Esophagus (tissue), 2 donors: ENCODE data around the gene PTPN5. TPM values are rescaled to one million over a fixed set of nuclear protein-coding genes. Genes with fewer than 3 reads are reported as not detected.
A peak's percentile ranks its signal among the peaks of the same experiment; 100 is the strongest.

Source experiments
- H3K27ac ChIP-seq, 2 donors: one replicate each; pipeline ENCODE4 v1.5.1; 2013; ENCODE audit warnings: low read depth in 2 of 2, mild to moderate bottlenecking in 2 of 2, inconsistent platforms in 1 of 2, low read length in 1 of 2, moderate library complexity in 1 of 2
- H3K27me3 ChIP-seq, 2 donors: one replicate each; pipeline ENCODE4 v1.6.1; 2013; ENCODE audit warnings: low read length in 2 of 2, control low read depth in 1 of 2, mild to moderate bottlenecking in 1 of 2; ENCODE audit not compliant: insufficient read depth in 2 of 2, control insufficient read depth in 1 of 2
- H3K36me3 ChIP-seq, 2 donors: one replicate each; pipeline ENCODE4 v1.6.1; 2013; ENCODE audit warnings: low read length in 1 of 2; ENCODE audit not compliant: control insufficient read depth in 2 of 2, insufficient read depth in 2 of 2
- H3K4me1 ChIP-seq, 2 donors: one replicate each; pipeline ENCODE4 v1.6.1; 2013; ENCODE audit warnings: low read length in 1 of 2; ENCODE audit not compliant: control insufficient read depth in 2 of 2, insufficient read depth in 2 of 2
- H3K4me3 ChIP-seq, 2 donors: one replicate each; pipeline ENCODE4 v1.5.1; 2013; ENCODE audit warnings: low read length in 2 of 2, mild to moderate bottlenecking in 2 of 2, low read depth in 1 of 2, moderate library complexity in 1 of 2
- H3K9me3 ChIP-seq, 2 donors: one replicate each; pipeline ENCODE4 v1.6.1; 2013; ENCODE audit warnings: mild to moderate bottlenecking in 2 of 2, low read depth in 1 of 2, low read length in 1 of 2, moderate library complexity in 1 of 2; ENCODE audit not compliant: control insufficient read depth in 2 of 2, insufficient read depth in 1 of 2
- WGBS, 2 donors: extraction: QIAGEN DNeasy Blood & Tissue Kit; methylation state at CpG; one replicate each; pipeline ENCODE4 v1.1.7; 2013; 5-methylcytosine and 5-hydroxymethylcytosine counted together
- polyA plus RNA-seq, 2 donors: library from polyadenylated mRNA; stranded (reverse); fragments of 200-250 nt; gene quantifications; one replicate each; pipeline ENCODE4 v1.2.3, GENCODE V29; 2013
- donor health status: healthy with polysubstance abuse.
- donor health status: Bipolar disorder and iron deficiency.

The PTPN5 gene
- polyA plus RNA-seq, 2 donors, result 0.21 to 0.47 TPM

- Histone ChIP-seq H3K4me1 (peaks cover 4% of the 10 kb centered on the region in 2 donors), H3K27ac (peak overlapping the region in 1 of 2 donors; percentile 45)
- WGBS, 2 donors, result 2% methylated on average over 36 of the region's 36 CpGs
Measured at GRCh38 chr11:18721561-18722292, 69.9 kb downstream of the PTPN5 start.

GRCh38 chr11:18720808-18721560 is 70.6 kb downstream of the PTPN5 start:
- 4% methylated on average over 41 of the region's 41 CpGs for WGBS, 2 donors
- Histone ChIP-seq H3K36me3 (no peaks in the 10 kb centered on the region), H3K27ac (peak overlapping the region in 1 of 2 donors; percentile 16), H3K4me3 (peak overlapping the region; percentile 45 to 56), H3K9me3 (no peaks in the 10 kb centered on the region), H3K4me1 (peaks cover 4% of the 10 kb centered on the region in 2 donors), H3K27me3 (no peaks in the 10 kb centered on the region)

More at GRCh38 chr11:18721561-18722292, 69.9 kb downstream of the PTPN5 start:
- peak overlapping the region; percentile 45 to 56 for H3K4me3 ChIP-seq
- H3K36me3 ChIP-seq, result no peaks in the 10 kb centered on the region
- H3K9me3 ChIP-seq, result no peaks in the 10 kb centered on the region
- no peaks in the 10 kb centered on the region for H3K27me3 ChIP-seq

- no peaks in the 10 kb centered on the region for H3K27me3 ChIP-seq
- H3K4me3 ChIP-seq, result no peak overlapping the region
- no peaks in the 10 kb centered on the region for H3K9me3 ChIP-seq
- no peak overlapping the region for H3K27ac ChIP-seq
- whole genome bisulfite sequencing, 2 donors, result 75 to 82% methylated on average over 5 of the region's 5 CpGs
- H3K4me1 ChIP-seq, result peaks cover 4% of the 10 kb centered on the region in 2 donors
- no peaks in the 10 kb centered on the region for H3K36me3 ChIP-seq
Measured at GRCh38 chr11:18720091-18720807, 71.3 kb downstream of the PTPN5 start.

- Histone ChIP-seq H3K4me1 (no peaks in the 10 kb centered on the region), H3K36me3 (no peaks in the 10 kb centered on the region), H3K9me3 (peaks cover 0 to 3% of the 10 kb centered on the region in 2 donors), H3K27ac (no peak overlapping the region), H3K4me3 (no peak overlapping the region), H3K27me3 (no peaks in the 10 kb centered on the region)
- 75 to 85% methylated on average over 7 of the region's 7 CpGs for WGBS, 2 donors
Measured at GRCh38 chr11:18715476-18715875, 76.1 kb downstream of the PTPN5 start.

- WGBS, 2 donors, result 80 to 84% methylated on average over 10 of the region's 10 CpGs
- H3K27ac ChIP-seq, result no peak overlapping the region
- no peaks in the 10 kb centered on the region for H3K27me3 ChIP-seq
- no peaks in the 10 kb centered on the region for H3K36me3 ChIP-seq
- H3K9me3 ChIP-seq, result peaks cover 0 to 3% of the 10 kb centered on the region in 2 donors
- H3K4me1 ChIP-seq, result no peaks in the 10 kb centered on the region
- H3K4me3 ChIP-seq, result no peak overlapping the region
Measured at GRCh38 chr11:18714443-18714780, 77.2 kb downstream of the PTPN5 start.

- Histone ChIP-seq H3K27ac (no peak overlapping the region), H3K4me3 (no peak overlapping the region), H3K27me3 (no peaks in the 10 kb centered on the region), H3K9me3 (peaks cover 0 to 3% of the 10 kb centered on the region in 2 donors), H3K36me3 (no peaks in the 10 kb centered on the region), H3K4me1 (no peaks in the 10 kb centered on the region)
- 92 to 93% methylated on average over 26 of the region's 26 CpGs for WGBS, 2 donors
Measured at GRCh38 chr11:18713646-18714442, 77.8 kb downstream of the PTPN5 start.

GRCh38 chr11:18710545-18710944 is 81.1 kb downstream of the PTPN5 start:
- peaks cover 3 to 5% of the 10 kb centered on the region in 2 donors for H3K4me1 ChIP-seq
- 76 to 81% methylated on average over 5 of the region's 5 CpGs for WGBS, 2 donors
- H3K9me3 ChIP-seq, result peaks cover 0 to 3% of the 10 kb centered on the region in 2 donors
- no peaks in the 10 kb centered on the region for H3K27me3 ChIP-seq
- H3K36me3 ChIP-seq, result no peaks in the 10 kb centered on the region
- no peak overlapping the region for H3K4me3 ChIP-seq
- no peak overlapping the region for H3K27ac ChIP-seq

- no peak overlapping the region for H3K27ac ChIP-seq
- peaks cover 0 to 3% of the 10 kb centered on the region in 2 donors for H3K9me3 ChIP-seq
- peaks cover 3 to 7% of the 10 kb centered on the region in 2 donors for H3K4me1 ChIP-seq
- WGBS, 2 donors, result 93 to 97% methylated on average over 4 of the region's 4 CpGs
- no peak overlapping the region for H3K4me3 ChIP-seq
- H3K27me3 ChIP-seq, result no peaks in the 10 kb centered on the region
- no peaks in the 10 kb centered on the region for H3K36me3 ChIP-seq
Measured at GRCh38 chr11:18709414-18709813, 82.2 kb downstream of the PTPN5 start.

GRCh38 chr11:18707811-18708340 is 83.7 kb downstream of the PTPN5 start:
- H3K4me3 ChIP-seq, result no peak overlapping the region
- no peaks in the 10 kb centered on the region for H3K27me3 ChIP-seq
- 92 to 93% methylated on average over 12 of the region's 12 CpGs for WGBS, 2 donors
- H3K9me3 ChIP-seq, result no peaks in the 10 kb centered on the region
- no peaks in the 10 kb centered on the region for H3K36me3 ChIP-seq
- H3K27ac ChIP-seq, result no peak overlapping the region
- peaks cover 3 to 7% of the 10 kb centered on the region in 2 donors for H3K4me1 ChIP-seq
